Loucy (cell line): ENCODE data around the gene DHX16.
A peak's percentile ranks its signal among the peaks of the same experiment; 100 is the strongest.

Experiments
- H2AFZ ChIP-seq: fragments of 200-600 bp; sonication (generic); 2 replicates; pipeline ENCODE4 v1.6.0; 2016; ENCODE audit warnings: antibody characterized with exemption, mild to moderate bottlenecking, low read length, moderate library complexity
- H3F3A ChIP-seq: fragments of 200-600 bp; 2 replicates; pipeline ENCODE4 v1.6.0; 2016; ENCODE audit warnings: antibody characterized with exemption, low read depth, mild to moderate bottlenecking
- H3K27me3 ChIP-seq: fragments of 200-600 bp; sonication (generic); 2 replicates; pipeline ENCODE4 v1.6.1; 2014; ENCODE audit warnings: low read length, mild to moderate bottlenecking; ENCODE audit not compliant: insufficient read depth, poor library complexity, severe bottlenecking
- H3K36me3 ChIP-seq: fragments of 200-600 bp; sonication (generic); 2 replicates; pipeline ENCODE4 v1.6.1; 2016; ENCODE audit warnings: low read length; ENCODE audit not compliant: insufficient read depth
- H3K4me1 ChIP-seq: fragments of 200-600 bp; sonication (generic); 2 replicates; pipeline ENCODE4 v1.5.1; 2014; ENCODE audit warnings: low read length, mild to moderate bottlenecking; ENCODE audit not compliant: insufficient read depth, poor library complexity, severe bottlenecking
- H3K4me2 ChIP-seq: fragments of 200-600 bp; sonication (generic); 2 replicates; pipeline ENCODE4 v1.6.0; 2014; ENCODE audit warnings: antibody characterized with exemption, low read length, low read depth, mild to moderate bottlenecking; ENCODE audit not compliant: poor library complexity, severe bottlenecking
- H3K4me3 ChIP-seq: fragments of 200-600 bp; sonication (generic); 2 replicates; pipeline ENCODE4 v1.5.1; 2014; ENCODE audit warnings: low read length, mild to moderate bottlenecking, mixed read lengths; ENCODE audit not compliant: poor library complexity, severe bottlenecking
- H3K79me2 ChIP-seq: fragments of 200-600 bp; sonication (generic); 2 replicates; pipeline ENCODE4 v1.6.1; 2014; ENCODE audit warnings: low read length; ENCODE audit not compliant: insufficient read depth
- H3K9ac ChIP-seq: fragments of 200-600 bp; sonication (generic); 2 replicates; pipeline ENCODE4 v1.6.0; 2014; ENCODE audit warnings: mild to moderate bottlenecking, low read depth, low read length, moderate library complexity; ENCODE audit not compliant: poor library complexity, severe bottlenecking
- H3K9me2 ChIP-seq: fragments of 200-600 bp; sonication (generic); replicated peaks from 2 replicates; pipeline ENCODE4 v1.6.1; 2016; ENCODE audit warnings: low read depth, low read length, mixed read lengths
- H3K9me3 ChIP-seq: fragments of 200-600 bp; sonication (generic); 2 replicates; pipeline ENCODE4 v1.6.1; 2014; ENCODE audit warnings: mild to moderate bottlenecking, antibody characterized with exemption, low read length, low read depth; ENCODE audit not compliant: insufficient read depth
- H4K20me1 ChIP-seq: fragments of 200-600 bp; sonication (generic); 2 replicates; pipeline ENCODE4 v1.6.0; 2014; ENCODE audit warnings: antibody characterized with exemption, low read length, mild to moderate bottlenecking; ENCODE audit not compliant: insufficient read depth, poor library complexity, severe bottlenecking
- CTCF ChIP-seq: fragments of 200-600 bp; sonication (generic); conservative IDR thresholded peaks from 2 replicates; pipeline ENCODE4 v1.5.1; 2014; ENCODE audit warnings: mild to moderate bottlenecking, antibody characterized with exemption, low read length
- EZH2phosphoT487 ChIP-seq: fragments of 200-600 bp; IDR thresholded peaks from 2 replicates; pipeline ENCODE4 v1.6.1; 2018; ENCODE audit warnings: antibody characterized with exemption, mild to moderate bottlenecking, moderate library complexity, borderline replicate concordance

Gene DHX16

GRCh38 chr6:30615219-30615957, 57.4 kb downstream of the DHX16 start:
- H3K9me3 ChIP-seq, result no peaks in the 10 kb centered on the region
- H4K20me1 ChIP-seq, result peaks cover 49% of the 10 kb centered on the region
- peak overlapping the region; percentile 83 for H3K4me2 ChIP-seq
- peaks cover 76% of the 10 kb centered on the region for H3K79me2 ChIP-seq
- no peak overlapping the region for H2AFZ ChIP-seq
- peaks cover 19% of the 10 kb centered on the region for H3K27me3 ChIP-seq
- peak overlapping the region; percentile 98 for H3K9ac ChIP-seq
- H3K4me3 ChIP-seq, result peak overlapping the region; percentile 83
- peaks cover 33% of the 10 kb centered on the region for H3K4me1 ChIP-seq
- H3K9me2 ChIP-seq, result no peaks in the 10 kb centered on the region
- TF ChIP-seq CTCF, result no peak
- no peak for TF ChIP-seq EZH2phosphoT487
- peaks cover 15% of the 10 kb centered on the region for H3K36me3 ChIP-seq
- H3F3A ChIP-seq, result peaks cover 12% of the 10 kb centered on the region; the same call in 1 of the 2 replicates

- Histone ChIP-seq H3K4me1 (peaks cover 33% of the 10 kb centered on the region), H2AFZ (no peak overlapping the region), H3K4me2 (peak overlapping the region; percentile 83), H3K4me3 (peak overlapping the region; percentile 83), H3K79me2 (peaks cover 76% of the 10 kb centered on the region), H4K20me1 (peaks cover 53% of the 10 kb centered on the region), H3K9ac (peak overlapping the region; percentile 98), H3F3A (peaks cover 12% of the 10 kb centered on the region; the same call in 1 of the 2 replicates), H3K27me3 (peaks cover 19% of the 10 kb centered on the region), H3K36me3 (peaks cover 15% of the 10 kb centered on the region), H3K9me3 (no peaks in the 10 kb centered on the region), H3K9me2 (no peaks in the 10 kb centered on the region)
- TF ChIP-seq CTCF (no peak), EZH2phosphoT487 (no peak)
Measured at GRCh38 chr6:30614843-30615218, 58.0 kb downstream of the DHX16 start.

GRCh38 chr6:30614044-30614842, 58.6 kb downstream of the DHX16 start:
- H3K9me3 ChIP-seq, result no peaks in the 10 kb centered on the region
- H3K27me3 ChIP-seq, result peaks cover 19% of the 10 kb centered on the region
- peak overlapping the region; percentile 83 for H3K4me3 ChIP-seq
- H3K4me1 ChIP-seq, result peaks cover 29% of the 10 kb centered on the region
- no peak for TF ChIP-seq CTCF
- TF ChIP-seq EZH2phosphoT487, result no peak
- H3K4me2 ChIP-seq, result peak overlapping the region; percentile 83
- H4K20me1 ChIP-seq, result peaks cover 55% of the 10 kb centered on the region
- H3K79me2 ChIP-seq, result peaks cover 70% of the 10 kb centered on the region
- H3K9me2 ChIP-seq, result no peaks in the 10 kb centered on the region
- H3K36me3 ChIP-seq, result peaks cover 17% of the 10 kb centered on the region
- H2AFZ ChIP-seq, result no peak overlapping the region
- H3F3A ChIP-seq, result peaks cover 12% of the 10 kb centered on the region; the same call in 1 of the 2 replicates
- peak overlapping the region; percentile 98 for H3K9ac ChIP-seq
